ENCODE results near the gene GPC5. TPM values are rescaled to one million over a fixed set of nuclear protein-coding genes. Genes with fewer than 3 reads are reported as not detected.
A peak's percentile ranks its signal among the peaks of the same experiment; 100 is the strongest.

GPC5 gene
- polyA plus RNA-seq, 6 donors from 2014 or later, result 0.30 to 1.0 (median 0.40) TPM; not detected in 3

DNA sequence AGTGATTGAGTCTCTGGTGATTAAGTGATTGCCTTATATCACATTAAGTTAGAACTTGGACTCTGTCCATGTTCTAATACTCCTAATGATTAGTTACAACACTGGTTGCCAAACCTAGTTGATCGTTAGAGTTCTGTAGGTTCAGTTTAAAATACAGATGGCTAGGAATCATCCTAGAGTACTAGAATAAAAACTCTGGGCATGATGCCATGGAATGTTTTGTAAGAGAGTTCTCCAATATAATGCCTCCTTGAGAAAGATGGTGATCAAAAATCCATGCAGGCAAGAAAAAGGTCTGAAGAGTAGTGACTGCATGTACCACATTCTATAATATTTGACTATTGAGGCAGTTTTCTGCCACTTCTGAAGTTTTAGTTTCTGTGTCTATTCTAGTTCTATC, 176.3 kb downstream of the GPC5 start:
- H3K9me3 Mint-ChIP-seq, result peaks cover 0 to 4% (median 2%) of the 10 kb centered on the region in 7 donors
- ATAC-seq (ENCODE audit: low read depth in 2 of 2), result no peak
- H3K4me3 Mint-ChIP-seq, result no peak overlapping the region
- no peaks in the 10 kb centered on the region for H3K27me3 Mint-ChIP-seq
- no peaks in the 10 kb centered on the region for H3K36me3 Mint-ChIP-seq
- H3K4me1 Mint-ChIP-seq, result no peaks in the 10 kb centered on the region
- no peak overlapping the region for H3K27ac Mint-ChIP-seq
- no peak for DNase-seq

DNA sequence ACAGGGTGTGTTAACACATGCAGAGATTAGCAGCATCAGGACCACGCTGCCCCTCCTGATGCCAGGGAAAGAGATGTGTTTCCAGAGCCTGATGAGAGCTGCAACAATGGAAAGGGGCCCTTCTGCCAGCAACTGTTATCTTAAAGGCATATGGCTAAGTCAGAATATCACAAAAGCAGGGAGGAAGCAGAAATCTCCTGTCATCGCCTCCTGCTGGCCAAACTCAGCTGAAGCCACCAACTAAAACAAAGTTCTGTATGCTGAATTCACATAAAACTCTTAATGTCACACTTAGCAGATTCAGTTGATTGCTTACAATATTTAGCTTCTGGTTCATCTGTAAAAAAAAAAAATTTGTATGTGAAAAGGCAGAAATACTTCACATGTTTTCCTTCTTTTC, 178.2 kb downstream of the GPC5 start:
- no peaks in the 10 kb centered on the region for H3K27me3 Mint-ChIP-seq
- H3K4me1 Mint-ChIP-seq, result no peaks in the 10 kb centered on the region
- H3K9me3 Mint-ChIP-seq, result peaks cover 3 to 17% (median 8%) of the 10 kb centered on the region in 7 donors
- no peak overlapping the region for H3K4me3 Mint-ChIP-seq
- ATAC-seq (ENCODE audit: low read depth in 2 of 2) (no peak), DNase-seq (no peak)
- no peak overlapping the region for H3K27ac Mint-ChIP-seq
- H3K36me3 Mint-ChIP-seq, result no peaks in the 10 kb centered on the region

DNA sequence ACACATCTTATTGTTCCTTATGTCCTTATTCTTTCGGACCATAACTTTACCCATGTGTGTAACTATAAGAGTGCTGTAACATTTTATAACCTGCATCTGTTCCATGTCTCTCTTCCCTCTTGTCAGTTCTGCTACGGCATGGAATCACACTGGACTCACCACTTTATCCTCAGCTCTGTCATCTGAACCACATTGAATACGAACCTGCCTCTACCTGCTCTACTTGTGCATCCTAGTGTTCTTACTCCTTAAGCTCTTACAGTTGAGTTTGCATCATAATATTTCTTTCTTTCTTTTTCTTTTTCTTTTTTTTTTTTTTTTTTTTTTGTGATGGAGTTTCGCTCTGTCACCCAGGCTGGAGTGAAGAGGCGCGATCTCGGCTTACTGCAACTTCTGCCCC, 180.9 kb downstream of the GPC5 start:
- peaks cover 3 to 18% (median 7%) of the 10 kb centered on the region in 7 donors for H3K9me3 Mint-ChIP-seq
- DNase-seq (no peak), ATAC-seq (ENCODE audit: low read depth in 2 of 2) (no peak)
- H3K4me1 Mint-ChIP-seq, result no peaks in the 10 kb centered on the region
- no peaks in the 10 kb centered on the region for H3K27me3 Mint-ChIP-seq
- H3K27ac Mint-ChIP-seq, result no peak overlapping the region
- H3K4me3 Mint-ChIP-seq, result no peak overlapping the region
- H3K36me3 Mint-ChIP-seq, result no peaks in the 10 kb centered on the region

DNA sequence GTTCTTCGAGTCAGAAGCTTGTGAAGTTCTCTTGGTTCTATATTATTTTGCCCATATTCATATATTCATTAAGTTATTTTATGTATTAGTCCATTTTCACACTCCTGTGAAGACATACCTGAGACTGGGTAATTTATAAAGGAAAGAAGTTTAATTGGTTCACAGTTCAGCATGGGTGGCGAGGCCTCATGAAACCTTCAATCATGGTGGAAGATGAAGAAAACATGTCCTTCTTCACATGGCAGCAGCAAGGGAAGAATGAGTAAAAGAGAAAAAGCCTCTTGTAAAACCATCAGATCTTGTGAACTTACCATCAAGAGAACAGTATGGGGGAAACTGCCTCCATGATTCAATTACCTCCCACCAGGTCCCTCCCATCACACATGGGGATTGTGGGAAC, 182.3 kb downstream of the GPC5 start:
- DNase-seq (no peak), ATAC-seq (ENCODE audit: low read depth in 2 of 2) (no peak)
- H3K36me3 Mint-ChIP-seq, result no peaks in the 10 kb centered on the region
- H3K4me3 Mint-ChIP-seq, result no peak overlapping the region
- no peaks in the 10 kb centered on the region for H3K4me1 Mint-ChIP-seq
- no peaks in the 10 kb centered on the region for H3K27me3 Mint-ChIP-seq
- peak overlapping the region in 1 of 6 donors; percentile 57 for H3K27ac Mint-ChIP-seq
- peaks cover 1 to 18% (median 7%) of the 10 kb centered on the region in 7 donors for H3K9me3 Mint-ChIP-seq

DNA sequence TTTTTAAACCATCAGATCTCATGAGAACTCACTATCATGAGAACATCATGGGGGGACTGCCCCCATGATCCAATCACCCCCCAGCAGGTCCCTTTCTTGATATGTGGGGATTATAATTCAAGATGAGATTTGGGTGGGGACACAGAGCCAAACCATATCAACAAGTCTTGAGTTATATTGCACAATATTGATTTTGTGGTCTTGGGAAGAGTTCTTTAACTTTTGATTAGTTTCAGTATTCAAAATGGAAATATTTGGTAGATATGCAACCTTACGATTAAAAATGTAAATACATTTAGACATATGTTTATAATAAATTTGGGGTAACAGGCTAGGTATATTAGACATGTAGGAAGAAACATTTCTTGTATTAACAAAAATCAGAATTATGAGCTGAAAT, 188.2 kb downstream of the GPC5 start:
- ATAC-seq (ENCODE audit: low read depth in 2 of 2) (no peak), DNase-seq (no peak)
- Mint-ChIP-seq H3K27ac (no peak overlapping the region), H3K27me3 (no peaks in the 10 kb centered on the region), H3K4me3 (no peak overlapping the region), H3K36me3 (no peaks in the 10 kb centered on the region), H3K4me1 (no peaks in the 10 kb centered on the region), H3K9me3 (peaks cover 0 to 16% (median 7%) of the 10 kb centered on the region in 7 donors)

DNA sequence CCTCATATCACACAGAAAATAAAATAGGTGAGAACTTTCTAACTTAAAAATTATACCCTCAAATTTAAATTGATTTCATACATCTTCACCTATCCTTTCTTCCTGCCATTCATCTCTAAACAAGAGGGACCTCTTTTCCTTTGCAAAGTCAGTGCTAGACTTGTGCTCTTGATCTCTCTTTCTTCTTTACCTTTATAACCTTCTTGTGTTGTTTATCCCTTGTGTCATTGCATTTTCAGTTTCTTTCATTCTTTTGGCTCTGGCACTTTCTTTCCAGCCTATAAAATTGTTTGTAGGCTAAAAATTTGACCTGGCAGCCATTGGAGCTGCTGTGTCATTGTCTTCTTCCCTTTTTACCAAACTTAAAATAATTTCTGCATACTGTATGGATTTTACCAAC, 190.1 kb downstream of the GPC5 start:
- Mint-ChIP-seq H3K36me3 (no peaks in the 10 kb centered on the region), H3K27ac (no peak overlapping the region), H3K9me3 (peaks cover 0 to 16% (median 9%) of the 10 kb centered on the region in 7 donors), H3K27me3 (no peaks in the 10 kb centered on the region), H3K4me3 (no peak overlapping the region), H3K4me1 (no peaks in the 10 kb centered on the region)
- ATAC-seq (ENCODE audit: low read depth in 2 of 2) (no peak), DNase-seq (no peak)

DNA sequence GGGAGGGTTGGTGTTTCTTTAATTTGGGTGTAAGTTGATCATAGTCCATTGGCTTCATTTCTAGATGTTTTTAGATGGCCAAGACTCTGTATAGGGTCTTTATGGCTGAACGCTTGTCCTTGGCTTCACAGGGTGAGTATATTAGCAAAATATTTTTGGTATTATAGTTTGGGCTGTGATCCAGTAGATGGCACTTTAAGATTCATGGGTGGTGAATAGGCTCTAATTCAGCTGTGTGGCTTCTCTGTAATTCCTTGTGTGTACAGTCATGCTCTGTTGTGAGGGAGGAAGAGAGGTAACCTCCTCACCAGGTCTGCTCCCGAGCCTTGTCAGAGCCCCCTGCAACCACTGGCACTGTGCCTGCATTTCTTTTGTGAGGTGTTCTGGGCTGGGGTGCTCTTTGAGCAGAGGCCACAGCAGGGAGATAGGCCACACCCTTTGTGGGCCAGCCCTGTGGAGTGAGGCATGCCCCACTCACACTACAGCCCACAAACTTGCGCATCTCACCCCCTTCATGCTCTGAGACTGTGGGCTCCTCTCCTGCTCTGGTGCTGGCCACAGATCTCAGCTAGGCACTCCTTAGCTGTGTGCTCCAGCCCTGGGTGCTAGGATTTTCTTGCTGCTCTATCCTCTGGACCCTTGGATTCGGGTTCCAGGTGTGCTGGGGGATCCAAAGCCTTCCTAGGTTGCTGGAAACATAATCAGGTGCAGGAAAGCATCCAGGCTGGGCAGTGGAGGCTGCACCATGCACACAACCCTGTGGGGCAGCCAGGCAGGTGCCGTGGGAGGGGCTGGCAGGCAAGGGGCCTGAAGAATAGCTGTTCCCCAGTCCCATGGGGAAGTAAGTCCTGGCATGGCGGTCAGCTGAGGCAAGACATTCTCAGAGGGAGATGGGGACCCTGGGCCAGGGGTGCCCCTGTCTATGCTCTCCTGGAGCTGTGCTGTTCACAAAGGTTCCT, 193.9 kb downstream of the GPC5 start:
- H3K4me3 Mint-ChIP-seq, result no peak overlapping the region
- H3K27me3 Mint-ChIP-seq, result no peaks in the 10 kb centered on the region
- no peaks in the 10 kb centered on the region for H3K36me3 Mint-ChIP-seq
- DNase-seq, result no peak
- H3K9me3 Mint-ChIP-seq, result peaks cover 0 to 14% (median 9%) of the 10 kb centered on the region in 7 donors
- no peak for ATAC-seq (ENCODE audit: low read depth in 2 of 2)
- no peaks in the 10 kb centered on the region for H3K4me1 Mint-ChIP-seq
- H3K27ac Mint-ChIP-seq, result no peak overlapping the region

DNA sequence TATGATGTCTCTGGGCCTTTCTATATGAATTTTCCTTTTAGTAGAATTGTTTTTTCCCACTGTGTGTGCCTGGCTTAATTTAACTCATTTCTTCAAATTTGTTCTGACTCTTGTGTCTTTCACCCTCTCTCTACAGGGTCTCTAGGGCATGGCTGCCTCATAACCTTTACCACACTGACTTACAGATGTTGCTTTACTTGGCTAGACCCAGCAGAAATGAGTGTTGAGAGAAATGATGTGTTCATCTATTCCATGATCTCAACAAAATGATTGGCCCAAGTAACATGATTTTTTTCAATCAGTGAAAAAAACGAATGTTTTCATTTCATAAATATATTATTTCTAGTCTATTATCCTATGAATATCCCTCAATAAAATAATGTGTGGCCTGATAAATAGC, 195.0 kb downstream of the GPC5 start:
- no peak overlapping the region for H3K27ac Mint-ChIP-seq
- no peaks in the 10 kb centered on the region for H3K36me3 Mint-ChIP-seq
- ATAC-seq (ENCODE audit: low read depth in 2 of 2), result no peak
- no peak overlapping the region for H3K4me3 Mint-ChIP-seq
- DNase-seq, result no peak
- H3K4me1 Mint-ChIP-seq, result no peaks in the 10 kb centered on the region
- no peaks in the 10 kb centered on the region for H3K27me3 Mint-ChIP-seq
- peaks cover 0 to 12% (median 9%) of the 10 kb centered on the region in 7 donors for H3K9me3 Mint-ChIP-seq

DNA sequence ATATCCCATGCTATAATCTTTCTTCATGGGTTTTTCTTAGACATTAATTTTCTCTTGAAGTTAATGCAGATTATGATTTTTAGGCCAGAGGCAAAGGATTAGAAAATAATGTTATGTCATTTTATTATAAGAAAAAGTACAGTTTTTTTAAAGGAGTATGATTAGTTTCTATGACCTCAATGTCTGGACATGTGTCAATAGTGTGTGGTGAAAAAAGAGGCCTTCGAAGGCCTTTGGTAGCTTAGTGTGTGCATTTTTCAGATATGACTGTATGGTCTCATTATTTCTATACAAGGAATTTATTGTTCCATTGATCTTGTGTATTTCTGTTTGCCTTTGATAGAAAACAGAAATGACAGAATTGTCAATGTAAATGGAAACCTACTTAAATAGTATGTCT, 195.6 kb downstream of the GPC5 start:
- no peak overlapping the region for H3K27ac Mint-ChIP-seq
- no peaks in the 10 kb centered on the region for H3K4me1 Mint-ChIP-seq
- H3K4me3 Mint-ChIP-seq, result no peak overlapping the region
- H3K27me3 Mint-ChIP-seq, result no peaks in the 10 kb centered on the region
- DNase-seq, result no peak
- H3K9me3 Mint-ChIP-seq, result peaks cover 0 to 11% (median 8%) of the 10 kb centered on the region in 7 donors
- no peak for ATAC-seq (ENCODE audit: low read depth in 2 of 2)
- H3K36me3 Mint-ChIP-seq, result no peaks in the 10 kb centered on the region

DNA sequence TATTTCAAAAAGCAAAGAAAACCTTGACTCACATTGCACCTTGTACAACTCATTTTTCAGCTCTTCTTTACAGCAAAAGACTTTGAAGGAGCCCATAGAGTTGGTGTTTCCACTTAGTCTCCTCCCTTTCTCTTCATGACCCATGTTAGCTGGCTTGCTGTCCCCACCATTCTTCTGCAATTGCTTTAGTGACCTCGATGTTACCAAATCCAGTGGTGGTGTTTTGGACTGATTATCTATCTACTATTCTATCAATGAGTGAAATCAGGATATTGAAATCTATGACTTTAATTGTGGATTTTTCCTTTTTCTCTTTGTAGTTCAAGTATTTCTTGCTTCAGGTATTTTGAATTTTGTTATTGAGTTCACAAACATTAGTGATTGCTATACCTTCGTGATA, 197.3 kb downstream of the GPC5 start:
- Mint-ChIP-seq H3K9me3 (peaks cover 0 to 11% (median 5%) of the 10 kb centered on the region in 7 donors), H3K4me3 (no peak overlapping the region), H3K27ac (no peak overlapping the region), H3K27me3 (no peaks in the 10 kb centered on the region), H3K36me3 (no peaks in the 10 kb centered on the region), H3K4me1 (no peaks in the 10 kb centered on the region)
- no peak for ATAC-seq (ENCODE audit: low read depth in 2 of 2)
- DNase-seq, result no peak

DNA sequence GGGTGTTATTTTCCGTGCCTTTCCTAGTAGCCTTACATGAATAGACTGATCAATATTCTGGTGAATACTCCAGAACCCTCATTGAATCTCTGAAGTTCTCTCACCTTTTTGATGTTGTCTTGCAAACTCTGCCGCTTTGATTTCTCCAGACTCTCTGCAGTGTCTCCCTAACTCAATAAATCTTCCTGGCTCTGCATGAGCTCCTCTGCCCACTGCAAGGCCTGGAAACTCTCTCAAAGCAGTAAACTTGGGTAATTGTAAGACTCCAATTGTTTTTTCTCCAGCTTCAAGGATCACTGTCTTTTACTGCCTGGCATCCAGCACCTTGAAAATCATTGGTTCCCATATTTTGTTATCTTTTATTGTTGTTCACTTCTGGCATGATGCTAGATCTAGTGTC, 198.4 kb downstream of the GPC5 start:
- DNase-seq (no peak), ATAC-seq (ENCODE audit: low read depth in 2 of 2) (no peak)
- no peak overlapping the region for H3K27ac Mint-ChIP-seq
- H3K9me3 Mint-ChIP-seq, result peaks cover 0 to 2% (median 2%) of the 10 kb centered on the region in 7 donors
- no peaks in the 10 kb centered on the region for H3K4me1 Mint-ChIP-seq
- H3K36me3 Mint-ChIP-seq, result no peaks in the 10 kb centered on the region
- no peaks in the 10 kb centered on the region for H3K27me3 Mint-ChIP-seq
- H3K4me3 Mint-ChIP-seq, result no peak overlapping the region

DNA sequence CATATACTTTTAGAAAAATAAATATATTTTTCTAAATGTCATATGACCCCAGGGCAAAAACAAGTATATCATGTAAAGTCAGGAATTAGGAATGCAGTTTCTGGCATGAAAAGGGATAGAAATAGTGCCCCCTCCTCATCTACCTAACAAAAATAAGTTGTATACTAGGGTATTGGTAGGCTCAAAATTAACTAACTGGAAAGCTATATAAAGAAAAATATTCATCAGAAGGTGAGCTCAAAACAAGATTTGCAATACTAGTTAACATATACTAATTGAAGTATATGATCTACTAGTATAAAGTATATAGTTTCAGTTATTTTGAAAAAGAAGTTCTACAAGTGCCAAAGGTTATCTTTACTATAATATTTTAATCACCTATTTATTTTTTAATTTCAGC, 200.2 kb downstream of the GPC5 start:
- H3K27me3 Mint-ChIP-seq, result no peaks in the 10 kb centered on the region
- H3K4me3 Mint-ChIP-seq, result no peak overlapping the region
- no peak overlapping the region for H3K27ac Mint-ChIP-seq
- H3K4me1 Mint-ChIP-seq, result no peaks in the 10 kb centered on the region
- peaks cover 0 to 8% (median 0%) of the 10 kb centered on the region in 7 donors for H3K9me3 Mint-ChIP-seq
- H3K36me3 Mint-ChIP-seq, result no peaks in the 10 kb centered on the region
- ATAC-seq (ENCODE audit: low read depth in 2 of 2), result no peak
- no peak for DNase-seq

DNA sequence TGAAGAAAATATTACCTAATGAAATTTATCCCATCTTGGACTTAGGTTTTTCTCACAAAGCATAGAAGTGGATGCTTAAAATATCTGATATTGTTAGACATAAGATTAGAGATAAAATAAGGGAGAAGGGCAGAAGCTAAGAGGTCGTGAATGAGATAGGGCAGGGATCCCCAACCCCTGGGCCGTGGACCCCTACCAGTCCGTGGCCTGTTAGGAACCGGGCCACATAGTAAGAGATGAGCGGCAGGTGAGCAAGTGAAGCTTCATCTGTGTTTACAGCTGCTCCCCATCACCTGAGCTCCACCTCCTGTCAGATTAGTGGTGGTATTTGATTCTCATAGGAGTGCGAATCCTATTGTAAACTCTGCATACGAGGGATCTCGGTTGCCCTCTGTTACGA, 202.9 kb downstream of the GPC5 start:
- DNase-seq (no peak), ATAC-seq (ENCODE audit: low read depth in 2 of 2) (no peak)
- Mint-ChIP-seq H3K9me3 (peaks cover 0 to 8% (median 0%) of the 10 kb centered on the region in 7 donors), H3K36me3 (no peaks in the 10 kb centered on the region), H3K27me3 (no peaks in the 10 kb centered on the region), H3K4me3 (no peak overlapping the region), H3K4me1 (no peaks in the 10 kb centered on the region), H3K27ac (no peak overlapping the region)

DNA sequence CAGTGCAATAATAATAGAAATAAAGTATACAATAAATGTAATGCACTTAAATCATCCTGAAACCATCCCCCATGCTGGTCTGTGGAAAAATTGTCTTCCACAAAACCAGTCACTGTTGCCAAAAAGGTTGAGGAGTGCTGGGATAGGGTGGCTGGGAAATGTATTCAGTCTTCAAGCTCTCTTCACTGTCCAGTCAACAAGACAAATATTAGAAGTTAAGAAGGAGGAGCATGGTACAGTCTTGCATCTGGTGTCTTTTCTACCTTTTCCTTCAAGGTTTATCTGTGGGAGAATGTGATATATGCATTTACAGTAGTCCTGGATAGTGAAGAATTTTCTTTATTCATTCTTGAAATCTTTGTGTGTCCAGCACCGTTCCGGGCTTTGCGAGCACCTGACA, 203.4 kb downstream of the GPC5 start:
- Mint-ChIP-seq H3K4me1 (no peaks in the 10 kb centered on the region), H3K36me3 (no peaks in the 10 kb centered on the region), H3K9me3 (peaks cover 0 to 8% (median 0%) of the 10 kb centered on the region in 7 donors), H3K27ac (no peak overlapping the region), H3K4me3 (no peak overlapping the region), H3K27me3 (no peaks in the 10 kb centered on the region)
- ATAC-seq (ENCODE audit: low read depth in 2 of 2), result no peak
- no peak for DNase-seq
